Caco-2 (cell line): ENCODE data around the gene PIK3R2. TPM values are rescaled to one million over a fixed set of nuclear protein-coding genes. Genes with fewer than 3 reads are reported as not detected.

Experiments used
- BruUV-seq: library from RNA; stranded (reverse); fragments of 400-500 nt; replicated peaks from 2 replicates; lab custom pipeline; 2021; lab: Mats Ljungman, UMichigan
- CTCF ChIA-PET: fragments of 300-600 bp; sonication (Branson Sonifier 250); formaldehyde crosslinking; loops from one replicate; lab custom pipeline; 2022; ENCODE audit warnings: antibody characterized with exemption; lab: Charles Lee
- POLR2A ChIA-PET: fragments of 300-600 bp; sonication (Branson Sonifier 250); formaldehyde crosslinking; loops from one replicate; lab custom pipeline; 2022; ENCODE audit warnings: antibody characterized with exemption; lab: Charles Lee
- DNase-seq, 2 experiments: peaks; one replicate each; pipeline versions ENCODE4 v3.0.0 to v3.0.0-alpha.2; 2020 to 2022
- H3K27me3 ChIP-seq: replicated peaks from 2 replicates; pipeline ENCODE4 v1.6.0; 2011; ENCODE audit warnings: low read length; ENCODE audit not compliant: control insufficient read depth, insufficient read depth
- H3K36me3 ChIP-seq: 2 replicates; pipeline ENCODE4 v1.5.1; 2011; ENCODE audit warnings: low read length; ENCODE audit not compliant: control insufficient read depth, insufficient read depth
- H3K4me1 ChIP-seq: fragments of 250-450 bp; sonication (Bioruptor Pico); 2 replicates; pipeline ENCODE4 v1.5.1; 2020; ENCODE audit warnings: mild to moderate bottlenecking
- H3K4me3 ChIP-seq: 2 replicates; pipeline ENCODE4 v1.5.1; 2011; ENCODE audit warnings: low read depth, mild to moderate bottlenecking, control low read depth, low read length
- H3K9me3 ChIP-seq: fragments of 250-450 bp; sonication (Bioruptor Pico); 2 replicates; pipeline ENCODE4 v1.5.1; 2020; ENCODE audit warnings: mild to moderate bottlenecking, moderate library complexity
- H3K27ac Mint-ChIP-seq: one replicate; pipeline ENCODE4 v1.8.0; 2022; ENCODE audit warnings: mixed read lengths; ENCODE audit not compliant: unreplicated experiment
- H3K27me3 Mint-ChIP-seq: one replicate; pipeline ENCODE4 v1.8.0; 2022; ENCODE audit warnings: mixed read lengths; ENCODE audit not compliant: insufficient read depth, unreplicated experiment
- H3K36me3 Mint-ChIP-seq: one replicate; pipeline ENCODE4 v1.8.0; 2022; ENCODE audit warnings: mild to moderate bottlenecking, mixed read lengths; ENCODE audit not compliant: insufficient read depth, unreplicated experiment
- H3K4me1 Mint-ChIP-seq: one replicate; pipeline ENCODE4 v1.8.0; 2022; ENCODE audit warnings: low read depth, mixed read lengths; ENCODE audit not compliant: unreplicated experiment
- H3K4me3 Mint-ChIP-seq: one replicate; pipeline ENCODE4 v1.8.0; 2022; ENCODE audit warnings: mild to moderate bottlenecking, moderate library complexity, mixed read lengths; ENCODE audit not compliant: unreplicated experiment
- H3K9me3 Mint-ChIP-seq: one replicate; pipeline ENCODE4 v1.8.0; 2022; ENCODE audit warnings: mixed read lengths; ENCODE audit not compliant: unreplicated experiment
- CTCF ChIP-seq, 2 experiments: fragments of 200-600 bp in 1 of 2; IDR thresholded peaks; 1 replicate in 1 of 2; 2 replicates in 1 of 2; pipeline versions ENCODE4 v1.5.1 to v1.8.0; 2011 to 2022; ENCODE audit warnings: antibody characterized with exemption in 1 of 2, control low read depth in 1 of 2, inconsistent platforms in 1 of 2, low read depth in 1 of 2, low read length in 1 of 2, mild to moderate bottlenecking in 1 of 2, moderate library complexity in 1 of 2; ENCODE audit not compliant: insufficient read depth in 1 of 2, severe bottlenecking in 1 of 2, unreplicated experiment in 1 of 2
- intact Hi-C: fragments of 100-400 bp; cut with micrococcal nuclease; formaldehyde crosslinking; loops from one replicate; pipeline ENCODE4 v1.10.0; 2022; ENCODE audit not compliant: unreplicated experiment
- total RNA-seq: library from RNA; stranded (reverse); gene quantifications from 2 replicates; pipeline ENCODE4 v1.2.3, GENCODE V29; 2022

PIK3R2 gene
- total RNA-seq, 1 experiment from 2014 or later = 34.3 TPM

DNA sequence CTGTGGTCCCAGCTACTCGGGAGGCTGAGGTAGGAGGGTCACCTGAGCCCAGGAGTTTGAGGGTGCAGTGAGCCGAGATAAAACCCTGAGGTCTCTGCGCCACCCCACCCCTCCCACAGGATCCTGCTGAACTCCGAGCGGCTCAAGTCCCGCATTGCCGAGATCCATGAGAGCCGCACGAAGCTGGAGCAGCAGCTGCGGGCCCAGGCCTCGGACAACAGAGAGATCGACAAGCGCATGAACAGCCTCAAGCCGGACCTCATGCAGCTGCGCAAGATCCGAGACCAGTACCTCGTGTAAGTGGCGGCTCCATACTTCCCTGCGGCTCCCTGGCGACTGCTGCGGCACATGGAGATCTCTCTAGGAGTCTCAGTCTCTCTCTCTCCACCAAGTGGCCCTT is 14.0 kb downstream of the PIK3R2 start:
- no TSS peak for BruUV-seq
- Histone ChIP-seq H3K27me3 (no peaks in the 10 kb centered on the region), H3K4me1 (no peaks in the 10 kb centered on the region), H3K36me3 (peaks cover 3% of the 10 kb centered on the region), H3K4me3 (no peak overlapping the region), H3K9me3 (no peaks in the 10 kb centered on the region)
- no peak for DNase-seq
- ChIA-PET POLR2A (no interaction called here), CTCF (interaction anchor here (0.9 kb wide), 2 partner anchors 14 to 54 kb away, joined by 3 to 5 read pairs; partner anchors contain the start of gene PIK3R2)
- no peaks in the 10 kb centered on the region for H3K27me3 Mint-ChIP-seq
- TF ChIP-seq CTCF (IDR thresholded peaks at IDR 0.05; ENCODE audit: insufficient read depth in 1 of 2, low read depth in 1 of 2, low read length in 1 of 2, severe bottlenecking in 1 of 2, unreplicated experiment in 1 of 2) = no peak
- peaks cover 60% of the 10 kb centered on the region for H3K36me3 Mint-ChIP-seq
- H3K27ac Mint-ChIP-seq = no peak overlapping the region
- H3K4me3 Mint-ChIP-seq = no peak overlapping the region
- H3K4me1 Mint-ChIP-seq = no peaks in the 10 kb centered on the region
- intact Hi-C loops = no loop called here
- H3K9me3 Mint-ChIP-seq = no peaks in the 10 kb centered on the region

GRCh38 chr19:18167975-18168645 is 15.1 kb downstream of the PIK3R2 start:
- no peak overlapping the region for H3K4me3 ChIP-seq
- H3K27me3 Mint-ChIP-seq = no peaks in the 10 kb centered on the region
- ChIA-PET POLR2A (no interaction called here), CTCF (interaction anchor here (0.6 to 2.1 kb wide), 8 partner anchors 13 to 161 kb away, joined by 3 to 25 read pairs (median 5); no protein-coding TSS in a partner anchor)
- H3K9me3 Mint-ChIP-seq = no peaks in the 10 kb centered on the region
- H3K9me3 ChIP-seq = no peaks in the 10 kb centered on the region
- TF ChIP-seq CTCF (IDR thresholded peaks at IDR 0.05; ENCODE audit: insufficient read depth in 1 of 2, low read depth in 1 of 2, low read length in 1 of 2, severe bottlenecking in 1 of 2, unreplicated experiment in 1 of 2) = peak; percentile 76 to 86
- peak in 1 of 2 experiments; percentile 65 for DNase-seq
- H3K4me3 Mint-ChIP-seq = no peak overlapping the region
- peaks cover 1% of the 10 kb centered on the region for H3K36me3 ChIP-seq
- no peaks in the 10 kb centered on the region for H3K27me3 ChIP-seq
- no peaks in the 10 kb centered on the region for H3K4me1 Mint-ChIP-seq
- H3K27ac Mint-ChIP-seq = no peak overlapping the region
- H3K36me3 Mint-ChIP-seq = peaks cover 53% of the 10 kb centered on the region
- intact Hi-C loops = loop anchor here (1.0 kb wide), 1 partner anchor 55 kb away; no protein-coding TSS in a partner anchor
- BruUV-seq = no TSS peak
- no peaks in the 10 kb centered on the region for H3K4me1 ChIP-seq

DNA sequence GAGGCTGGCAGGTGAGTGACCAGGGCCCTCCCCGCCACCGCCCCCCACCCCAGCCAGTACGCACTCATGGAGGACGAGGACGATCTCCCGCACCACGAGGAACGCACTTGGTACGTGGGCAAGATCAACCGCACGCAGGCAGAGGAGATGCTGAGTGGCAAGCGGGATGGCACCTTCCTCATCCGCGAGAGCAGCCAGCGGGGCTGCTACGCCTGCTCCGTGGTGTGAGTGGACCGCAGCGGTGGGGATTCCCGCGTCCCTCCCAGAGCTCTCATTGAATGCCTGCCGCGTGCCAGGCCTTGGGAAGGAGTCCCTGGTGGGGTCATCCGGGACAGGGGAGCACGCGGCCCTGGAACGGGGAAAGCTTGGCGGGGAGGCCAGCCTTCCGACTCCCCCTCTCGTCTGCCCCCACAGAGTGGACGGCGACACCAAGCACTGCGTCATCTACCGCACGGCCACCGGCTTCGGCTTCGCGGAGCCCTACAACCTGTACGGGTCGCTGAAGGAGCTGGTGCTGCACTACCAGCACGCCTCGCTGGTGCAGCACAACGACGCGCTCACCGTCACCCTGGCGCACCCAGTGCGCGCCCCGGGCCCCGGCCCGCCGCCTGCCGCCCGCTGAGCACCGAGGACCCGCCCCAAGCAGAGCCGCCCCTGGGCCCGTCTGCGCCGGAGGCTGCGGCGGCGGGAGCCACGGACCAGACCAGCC is 15.9 kb downstream of the PIK3R2 start:
- no peaks in the 10 kb centered on the region for H3K4me1 Mint-ChIP-seq
- H3K4me3 ChIP-seq = no peak overlapping the region
- H3K36me3 Mint-ChIP-seq = peaks cover 45% of the 10 kb centered on the region
- no peaks in the 10 kb centered on the region for H3K27me3 Mint-ChIP-seq
- DNase-seq = no peak
- H3K27me3 ChIP-seq = no peaks in the 10 kb centered on the region
- intact Hi-C loops = loop anchor here (1.0 kb wide), 1 partner anchor 56 kb away; no protein-coding TSS in a partner anchor
- peaks cover 1% of the 10 kb centered on the region for H3K36me3 ChIP-seq
- no TSS peak for BruUV-seq
- ChIA-PET CTCF (interaction anchor here (0.7 to 2.1 kb wide), 3 partner anchors 23 to 59 kb away, joined by 3 to 25 read pairs (median 5); no protein-coding TSS in a partner anchor), POLR2A (no interaction called here)
- H3K9me3 Mint-ChIP-seq = no peaks in the 10 kb centered on the region
- no peak overlapping the region for H3K4me3 Mint-ChIP-seq
- no peaks in the 10 kb centered on the region for H3K4me1 ChIP-seq
- H3K27ac Mint-ChIP-seq = no peak overlapping the region
- TF ChIP-seq CTCF (IDR thresholded peaks at IDR 0.05; ENCODE audit: insufficient read depth in 1 of 2, low read depth in 1 of 2, low read length in 1 of 2, severe bottlenecking in 1 of 2, unreplicated experiment in 1 of 2) = no peak
- H3K9me3 ChIP-seq = no peaks in the 10 kb centered on the region
